BE2C (cell line): Measurements from ENCODE around the gene CYTH3.

Experiments used
- DNase-seq: peaks from one replicate; pipeline ENCODE4 v3.0.0-alpha.2; 2020
- H3K27me3 ChIP-seq: fragments of 250-450 bp; sonication (Bioruptor Pico); 2 replicates; pipeline ENCODE4 v1.5.1; 2020; ENCODE audit warnings: mild to moderate bottlenecking
- H3K36me3 ChIP-seq: fragments of 250-450 bp; sonication (Bioruptor Pico); 2 replicates; pipeline ENCODE4 v1.5.1; 2020; ENCODE audit warnings: mild to moderate bottlenecking
- H3K4me1 ChIP-seq: fragments of 250-450 bp; sonication (Bioruptor Pico); 2 replicates; pipeline ENCODE4 v1.5.1; 2020
- H3K4me3 ChIP-seq: 2 replicates; pipeline ENCODE4 v1.5.1; 2011; ENCODE audit warnings: low read depth, low read length
- H3K9me3 ChIP-seq: fragments of 250-450 bp; sonication (Bioruptor Pico); 2 replicates; pipeline ENCODE4 v1.5.1; 2020
- TF ChIP-seq, protein P1 (sequence below): IDR thresholded peaks from 2 replicates; pipeline ENCODE4 v1.5.1; 2012; ENCODE audit warnings: mild to moderate bottlenecking, low read depth, low read length

Gene CYTH3

GRCh38 chr7:6242561-6242960, 29.9 kb downstream of the CYTH3 start:
- no peaks in the 10 kb centered on the region for H3K27me3 ChIP-seq

DNA sequence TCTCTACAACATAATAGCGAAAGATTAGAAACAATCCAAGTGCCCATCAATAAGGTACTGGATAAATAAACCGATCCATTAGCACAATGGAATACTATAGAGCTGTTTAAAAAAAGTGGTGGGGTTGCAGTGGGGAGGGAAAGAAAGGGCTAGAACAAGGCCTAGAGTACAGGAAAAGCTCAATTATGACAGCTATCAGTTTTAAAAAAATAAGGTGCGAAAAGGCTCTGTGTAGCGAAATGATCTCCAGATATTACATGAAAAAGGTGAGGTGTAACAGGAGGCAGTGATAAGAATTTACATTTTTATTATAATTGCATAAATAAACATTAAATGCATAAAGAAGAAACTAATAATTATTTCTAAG, 30.8 kb downstream of the CYTH3 start:
- TF ChIP-seq, protein P1, sequence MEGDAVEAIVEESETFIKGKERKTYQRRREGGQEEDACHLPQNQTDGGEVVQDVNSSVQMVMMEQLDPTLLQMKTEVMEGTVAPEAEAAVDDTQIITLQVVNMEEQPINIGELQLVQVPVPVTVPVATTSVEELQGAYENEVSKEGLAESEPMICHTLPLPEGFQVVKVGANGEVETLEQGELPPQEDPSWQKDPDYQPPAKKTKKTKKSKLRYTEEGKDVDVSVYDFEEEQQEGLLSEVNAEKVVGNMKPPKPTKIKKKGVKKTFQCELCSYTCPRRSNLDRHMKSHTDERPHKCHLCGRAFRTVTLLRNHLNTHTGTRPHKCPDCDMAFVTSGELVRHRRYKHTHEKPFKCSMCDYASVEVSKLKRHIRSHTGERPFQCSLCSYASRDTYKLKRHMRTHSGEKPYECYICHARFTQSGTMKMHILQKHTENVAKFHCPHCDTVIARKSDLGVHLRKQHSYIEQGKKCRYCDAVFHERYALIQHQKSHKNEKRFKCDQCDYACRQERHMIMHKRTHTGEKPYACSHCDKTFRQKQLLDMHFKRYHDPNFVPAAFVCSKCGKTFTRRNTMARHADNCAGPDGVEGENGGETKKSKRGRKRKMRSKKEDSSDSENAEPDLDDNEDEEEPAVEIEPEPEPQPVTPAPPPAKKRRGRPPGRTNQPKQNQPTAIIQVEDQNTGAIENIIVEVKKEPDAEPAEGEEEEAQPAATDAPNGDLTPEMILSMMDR: no peak
- Histone ChIP-seq H3K9me3 (no peaks in the 10 kb centered on the region), H3K27me3 (no peaks in the 10 kb centered on the region), H3K4me1 (no peaks in the 10 kb centered on the region), H3K4me3 (no peak overlapping the region), H3K36me3 (no peaks in the 10 kb centered on the region)
- no peak for DNase-seq

More at GRCh38 chr7:6242561-6242960, 29.9 kb downstream of the CYTH3 start:
- Histone ChIP-seq H3K4me1 (no peaks in the 10 kb centered on the region), H3K36me3 (no peaks in the 10 kb centered on the region), H3K4me3 (no peak overlapping the region), H3K9me3 (no peaks in the 10 kb centered on the region)
- DNase-seq: no peak
- TF ChIP-seq, protein P1: no peak

DNA sequence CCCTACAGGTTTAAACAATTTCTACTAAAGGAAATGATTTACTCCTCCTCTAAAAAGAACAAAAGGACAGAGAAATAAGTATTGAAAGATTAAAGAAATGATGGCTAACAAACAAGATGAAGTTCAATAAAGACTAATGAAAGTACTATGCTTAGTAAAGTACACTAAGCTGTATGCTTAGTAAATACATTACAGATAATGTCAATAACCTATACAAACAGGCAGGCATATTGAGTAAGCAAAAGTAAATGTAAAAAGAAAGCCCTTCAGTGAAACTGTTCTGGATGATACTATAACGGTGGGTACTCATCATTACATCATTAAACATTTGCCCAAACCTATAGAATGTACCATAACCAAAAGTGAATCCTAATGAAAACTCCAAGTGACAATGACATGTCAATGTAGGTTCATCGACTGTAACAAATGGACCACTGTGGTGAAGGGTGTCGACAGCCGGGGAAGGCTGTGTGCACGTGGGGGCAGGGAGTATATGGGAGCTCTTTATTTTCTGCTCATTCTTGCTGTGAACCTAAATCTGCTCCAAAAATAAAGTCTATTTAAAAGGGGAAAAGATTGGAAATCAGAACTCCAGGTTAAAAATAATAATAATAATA, 34.0 kb downstream of the CYTH3 start:
- Histone ChIP-seq H3K27me3 (no peaks in the 10 kb centered on the region), H3K4me1 (no peaks in the 10 kb centered on the region), H3K9me3 (no peaks in the 10 kb centered on the region), H3K4me3 (no peak overlapping the region), H3K36me3 (no peaks in the 10 kb centered on the region)
- TF ChIP-seq, protein P1: no peak
- DNase-seq: no peak

DNA sequence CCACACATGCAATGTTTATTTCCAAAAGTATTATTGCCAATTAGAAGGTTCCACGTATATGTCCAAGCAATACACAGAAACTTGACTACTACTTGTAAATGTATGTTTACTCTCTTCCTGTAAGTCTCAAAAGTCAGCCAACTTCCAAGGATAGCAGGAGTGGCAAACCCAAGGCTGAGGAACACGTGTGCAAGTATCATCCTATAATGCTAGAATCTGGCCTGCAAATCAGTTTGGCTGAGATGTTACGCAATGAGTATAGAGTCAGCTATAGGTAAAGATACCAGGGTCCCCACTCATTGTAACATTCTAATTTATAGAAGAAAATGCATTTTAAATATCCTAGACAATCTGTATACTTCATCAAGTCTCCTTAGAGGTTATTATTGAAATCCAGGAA, 34.7 kb downstream of the CYTH3 start:
- TF ChIP-seq, protein P1: no peak
- no peaks in the 10 kb centered on the region for H3K9me3 ChIP-seq
- H3K36me3 ChIP-seq: no peaks in the 10 kb centered on the region
- H3K4me1 ChIP-seq: no peaks in the 10 kb centered on the region
- no peak overlapping the region for H3K4me3 ChIP-seq
- no peak for DNase-seq
- no peaks in the 10 kb centered on the region for H3K27me3 ChIP-seq

DNA sequence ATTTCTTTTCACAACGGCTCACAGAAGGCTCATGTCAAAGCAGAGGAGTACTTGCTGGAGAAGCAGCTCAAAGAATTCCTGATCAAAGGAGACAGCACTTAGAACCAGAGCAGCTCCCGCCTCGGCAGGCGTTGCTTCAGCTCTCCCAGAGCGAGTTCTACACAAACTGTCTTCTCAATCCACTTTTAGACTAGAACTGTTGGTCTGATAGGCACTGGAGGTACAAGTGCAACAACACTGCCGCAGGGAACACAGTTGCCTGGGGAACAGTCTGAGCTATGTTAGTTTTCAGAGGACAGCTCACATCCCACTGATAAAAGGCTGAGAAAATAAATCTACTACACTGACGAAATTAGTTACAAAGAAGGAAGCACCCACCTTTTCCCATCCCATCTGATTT, 35.4 kb downstream of the CYTH3 start:
- Histone ChIP-seq H3K27me3 (no peaks in the 10 kb centered on the region), H3K4me1 (no peaks in the 10 kb centered on the region), H3K9me3 (no peaks in the 10 kb centered on the region), H3K4me3 (no peak overlapping the region), H3K36me3 (no peaks in the 10 kb centered on the region)
- TF ChIP-seq, protein P1: no peak
- no peak for DNase-seq

- Histone ChIP-seq H3K27me3 (no peaks in the 10 kb centered on the region), H3K36me3 (no peaks in the 10 kb centered on the region), H3K4me3 (no peak overlapping the region), H3K4me1 (no peaks in the 10 kb centered on the region), H3K9me3 (no peaks in the 10 kb centered on the region)
- TF ChIP-seq, protein P1: no peak
- no peak for DNase-seq
Observed at GRCh38 chr7:6235029-6235871, 37.2 kb downstream of the CYTH3 start.
